MCF 10A (cell line): ENCODE data around the gene PHTF2. TPM values are rescaled to one million over a fixed set of nuclear protein-coding genes. Genes with fewer than 3 reads are reported as not detected.

Experiments
- BruUV-seq: library from RNA; stranded (reverse); fragments of 400-500 nt; replicated peaks from 2 replicates; lab custom pipeline; 2021; lab: Mats Ljungman, UMichigan
- CTCF ChIA-PET: fragments of 300-600 bp; sonication (Branson Sonifier 250); formaldehyde crosslinking; extraction: SDS; loops from one replicate; lab custom pipeline; 2021; ENCODE audit warnings: antibody characterized with exemption, inconsistent platforms; lab: Yijun Ruan, JAX
- POLR2A ChIA-PET: fragments of 300-600, 350-650 bp; sonication (Branson Sonifier 250); formaldehyde crosslinking; extraction: SDS; loops from one replicate; lab custom pipeline; 2020; ENCODE audit warnings: antibody characterized with exemption, inconsistent platforms; lab: Yijun Ruan, JAX
- DNase-seq: peaks from one replicate; pipeline ENCODE4 v3.0.0-alpha.2; 2018; ENCODE audit not compliant: unreplicated experiment
- H3K27ac Mint-ChIP-seq: one replicate; pipeline ENCODE4 v1.8.0; 2022; ENCODE audit warnings: mild to moderate bottlenecking, low read depth, mixed read lengths; ENCODE audit not compliant: unreplicated experiment
- H3K27me3 Mint-ChIP-seq: one replicate; pipeline ENCODE4 v1.8.0; 2022; ENCODE audit warnings: mixed read lengths; ENCODE audit not compliant: insufficient read depth, unreplicated experiment
- H3K36me3 Mint-ChIP-seq: one replicate; pipeline ENCODE4 v1.8.0; 2022; ENCODE audit warnings: mild to moderate bottlenecking, moderate library complexity, mixed read lengths; ENCODE audit not compliant: insufficient read depth, unreplicated experiment
- H3K4me1 Mint-ChIP-seq: one replicate; pipeline ENCODE4 v1.8.0; 2022; ENCODE audit warnings: mixed read lengths; ENCODE audit not compliant: insufficient read depth, unreplicated experiment
- H3K4me3 Mint-ChIP-seq: one replicate; pipeline ENCODE4 v1.8.0; 2022; ENCODE audit warnings: mild to moderate bottlenecking, moderate library complexity, mixed read lengths; ENCODE audit not compliant: unreplicated experiment
- H3K9me3 Mint-ChIP-seq: one replicate; pipeline ENCODE4 v1.8.0; 2022; ENCODE audit warnings: mixed read lengths; ENCODE audit not compliant: unreplicated experiment
- intact Hi-C: fragments of 100-400 bp; cut with micrococcal nuclease; formaldehyde crosslinking; loops from 2 replicates; pipeline ENCODE4 v1.14.1; 2022
- total RNA-seq: library from RNA; stranded (reverse); gene quantifications from 2 replicates; pipeline ENCODE4 v1.2.3, GENCODE V29; 2022
- TF ChIP-seq, protein P1 (sequence below): fragments of 200-600 bp; IDR thresholded peaks from one replicate; pipeline ENCODE4 v1.8.0; 2022; ENCODE audit warnings: antibody characterized with exemption, mild to moderate bottlenecking; ENCODE audit not compliant: unreplicated experiment

Gene PHTF2
- total RNA-seq, 1 experiment from 2014 or later: 16.0 TPM

DNA sequence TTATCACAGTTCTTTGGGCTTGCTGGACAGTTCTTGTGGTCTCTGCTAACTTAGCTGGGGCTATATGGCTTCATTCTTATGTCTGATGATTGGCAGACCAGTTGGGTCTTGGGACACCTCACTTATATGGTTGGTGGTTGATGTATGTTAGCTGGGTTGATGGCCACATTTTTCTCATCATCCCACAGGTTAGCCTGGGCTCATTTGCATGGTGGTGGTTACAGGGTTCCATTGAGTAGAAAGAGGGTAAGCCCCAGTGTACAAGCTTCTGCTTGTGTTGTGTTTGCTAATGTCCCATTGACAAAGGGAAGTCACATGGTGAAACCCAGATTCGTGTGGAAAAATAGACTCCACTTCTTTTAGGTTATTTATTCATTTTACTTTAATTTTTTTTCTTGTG is 41.0 kb upstream of the PHTF2 start:
- BruUV-seq: no TSS peak
- Mint-ChIP-seq H3K4me1 (peaks cover 6% of the 10 kb centered on the region), H3K4me3 (no peak overlapping the region), H3K9me3 (no peaks in the 10 kb centered on the region), H3K27me3 (no peaks in the 10 kb centered on the region), H3K27ac (peak overlapping the region; percentile 29), H3K36me3 (no peaks in the 10 kb centered on the region)
- ChIA-PET POLR2A (interaction anchor here (0.8 to 3.3 kb wide), 8 partner anchors 23 to 106 kb away, joined by 3 to 10 read pairs (median 4); partner anchors contain the start of gene RSBN1L), CTCF (interaction anchor here (0.6 to 5.9 kb wide), 15 partner anchors 8 to 453 kb away, joined by 3 to 85 read pairs (median 3); partner anchors contain the start of gene RSBN1L)
- intact Hi-C loops: no loop called here
- TF ChIP-seq, protein P1, sequence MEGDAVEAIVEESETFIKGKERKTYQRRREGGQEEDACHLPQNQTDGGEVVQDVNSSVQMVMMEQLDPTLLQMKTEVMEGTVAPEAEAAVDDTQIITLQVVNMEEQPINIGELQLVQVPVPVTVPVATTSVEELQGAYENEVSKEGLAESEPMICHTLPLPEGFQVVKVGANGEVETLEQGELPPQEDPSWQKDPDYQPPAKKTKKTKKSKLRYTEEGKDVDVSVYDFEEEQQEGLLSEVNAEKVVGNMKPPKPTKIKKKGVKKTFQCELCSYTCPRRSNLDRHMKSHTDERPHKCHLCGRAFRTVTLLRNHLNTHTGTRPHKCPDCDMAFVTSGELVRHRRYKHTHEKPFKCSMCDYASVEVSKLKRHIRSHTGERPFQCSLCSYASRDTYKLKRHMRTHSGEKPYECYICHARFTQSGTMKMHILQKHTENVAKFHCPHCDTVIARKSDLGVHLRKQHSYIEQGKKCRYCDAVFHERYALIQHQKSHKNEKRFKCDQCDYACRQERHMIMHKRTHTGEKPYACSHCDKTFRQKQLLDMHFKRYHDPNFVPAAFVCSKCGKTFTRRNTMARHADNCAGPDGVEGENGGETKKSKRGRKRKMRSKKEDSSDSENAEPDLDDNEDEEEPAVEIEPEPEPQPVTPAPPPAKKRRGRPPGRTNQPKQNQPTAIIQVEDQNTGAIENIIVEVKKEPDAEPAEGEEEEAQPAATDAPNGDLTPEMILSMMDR: no peak
- DNase-seq: no peak

DNA sequence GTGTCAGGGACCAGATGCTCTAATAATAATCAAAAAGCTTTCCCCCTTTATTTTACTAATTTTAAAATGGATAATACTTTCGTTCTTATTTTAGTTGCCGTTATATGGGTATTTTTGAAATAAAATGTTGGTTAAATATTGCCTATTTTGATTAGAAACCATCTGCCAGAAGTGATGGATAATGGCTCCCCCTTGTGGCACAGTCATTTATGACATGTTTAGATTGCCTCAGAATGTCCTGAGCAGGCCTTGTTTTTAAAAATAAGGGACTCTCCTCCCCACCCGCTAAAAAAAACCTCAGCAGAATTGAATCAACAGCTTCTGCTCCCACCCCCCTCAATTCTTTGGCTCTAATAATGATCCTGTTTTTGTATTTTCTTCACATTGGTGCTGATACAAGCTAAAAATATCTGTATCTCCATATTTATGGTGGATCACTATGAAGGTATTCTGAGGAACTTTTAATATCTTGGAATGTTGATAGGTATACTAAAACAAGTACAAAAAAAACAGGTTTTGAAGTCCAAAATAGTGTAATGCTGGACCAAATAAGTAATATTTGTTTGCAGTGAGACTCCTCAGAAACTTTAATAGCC is 39.2 kb upstream of the PHTF2 start:
- Mint-ChIP-seq H3K36me3 (no peaks in the 10 kb centered on the region), H3K27ac (peak overlapping the region; percentile 13), H3K9me3 (no peaks in the 10 kb centered on the region), H3K4me3 (no peak overlapping the region), H3K4me1 (peaks cover 6% of the 10 kb centered on the region), H3K27me3 (no peaks in the 10 kb centered on the region)
- CTCF ChIA-PET: interaction anchor here (0.6 to 3.7 kb wide), 47 partner anchors 9 to 347 kb away, joined by 3 to 196 read pairs (median 4); partner anchors contain the start of gene RSBN1L
- POLR2A ChIA-PET: interaction anchor here (0.6 to 3.7 kb wide), 12 partner anchors 13 to 245 kb away, joined by 3 to 23 read pairs (median 4); partner anchors contain the start of genes PHTF2, RSBN1L and TMEM60
- TF ChIP-seq, protein P1: peak; percentile 78
- DNase-seq: peak; percentile 78
- no TSS peak for BruUV-seq
- intact Hi-C loops: loop anchor here (1.0 kb wide), 5 partner anchors 63 to 320 kb away; partner anchors contain the start of gene RSBN1L

DNA sequence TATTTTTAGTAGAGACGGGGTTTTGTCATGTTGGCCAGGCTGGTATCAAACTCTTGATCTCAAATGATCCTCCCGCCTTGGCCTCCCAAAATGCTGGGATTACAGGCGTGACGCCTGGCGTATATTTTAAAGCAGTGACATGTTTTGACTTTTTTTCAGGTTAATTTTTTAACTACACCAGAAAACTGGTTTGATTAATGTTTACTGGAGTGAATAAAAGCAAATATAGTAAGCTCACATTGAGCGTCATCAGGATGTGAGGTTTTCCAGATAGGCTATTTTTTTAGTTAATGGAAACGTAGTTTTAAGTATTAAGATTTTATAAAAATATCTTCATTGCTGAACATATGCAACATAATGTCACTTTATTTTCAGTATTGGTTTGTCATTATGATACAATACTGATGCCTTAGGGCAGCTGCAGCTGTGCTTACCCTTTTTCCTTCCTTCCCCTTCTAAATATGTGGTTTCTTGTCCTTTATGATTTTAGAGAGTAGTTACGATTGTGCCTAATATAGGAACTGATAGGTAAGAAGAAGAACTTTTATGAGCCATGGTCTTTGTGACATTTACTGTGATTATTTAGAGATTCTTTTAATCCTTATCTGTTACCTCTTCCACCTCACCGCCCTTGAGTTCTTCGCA is 37.6 kb upstream of the PHTF2 start:
- Mint-ChIP-seq H3K9me3 (no peaks in the 10 kb centered on the region), H3K4me1 (peaks cover 11% of the 10 kb centered on the region), H3K27me3 (no peaks in the 10 kb centered on the region), H3K27ac (no peak overlapping the region), H3K4me3 (no peak overlapping the region), H3K36me3 (peaks cover 11% of the 10 kb centered on the region)
- no peak for DNase-seq
- BruUV-seq: no TSS peak
- CTCF ChIA-PET: interaction anchor here (0.6 to 3.7 kb wide), 11 partner anchors 11 to 175 kb away, joined by 3 to 196 read pairs (median 7); partner anchors contain the start of genes PHTF2 and TMEM60
- POLR2A ChIA-PET: interaction anchor here (0.6 to 3.7 kb wide), 5 partner anchors 11 to 105 kb away, joined by 3 to 23 read pairs (median 4); partner anchors contain the start of gene RSBN1L
- intact Hi-C loops: no loop called here
- TF ChIP-seq, protein P1: no peak

DNA sequence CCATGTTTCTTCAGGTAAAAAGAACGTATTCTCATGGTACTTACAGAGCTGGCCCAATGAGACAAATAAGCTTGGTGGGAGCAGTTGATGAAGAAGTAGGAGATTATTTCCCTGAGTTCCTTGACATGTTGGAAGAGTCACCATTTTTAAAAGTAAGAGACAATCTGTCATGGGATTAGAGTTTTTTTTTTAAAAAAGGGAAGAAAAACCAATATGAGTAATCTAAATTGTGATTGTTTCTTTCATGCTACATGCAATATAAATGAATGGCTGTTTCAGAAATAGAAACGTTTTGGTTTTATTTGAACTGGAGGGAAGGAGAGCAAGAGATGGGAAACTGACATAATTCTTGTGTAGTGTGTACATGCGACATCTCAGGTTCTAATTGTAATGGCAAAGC is 33.1 kb upstream of the PHTF2 start:
- BruUV-seq: no TSS peak
- Mint-ChIP-seq H3K27ac (no peak overlapping the region), H3K9me3 (no peaks in the 10 kb centered on the region), H3K4me3 (no peak overlapping the region), H3K27me3 (no peaks in the 10 kb centered on the region), H3K36me3 (peaks cover 23% of the 10 kb centered on the region), H3K4me1 (peaks cover 6% of the 10 kb centered on the region)
- ChIA-PET CTCF (interaction anchor here (0.7 to 4.4 kb wide), 4 partner anchors 8 to 114 kb away, joined by 3 to 29 read pairs (median 6); no protein-coding TSS in a partner anchor), POLR2A (interaction anchor here (0.8 kb wide), 1 partner anchor 37 kb away, joined by 3 read pairs; no protein-coding TSS in a partner anchor)
- TF ChIP-seq, protein P1: no peak
- intact Hi-C loops: no loop called here
- DNase-seq: no peak
